Activated T-cell treated with anti-CD3 and anti-CD28 coated beads, Interleukin-2, amount 50 U/mL, for 1 hour (primary cell): ENCODE measurements around the gene SDSL.

Experiments used
- DNase-seq: peaks from one replicate; pipeline ENCODE4 v3.0.0-alpha.2; 2020

SDSL gene, protein sequence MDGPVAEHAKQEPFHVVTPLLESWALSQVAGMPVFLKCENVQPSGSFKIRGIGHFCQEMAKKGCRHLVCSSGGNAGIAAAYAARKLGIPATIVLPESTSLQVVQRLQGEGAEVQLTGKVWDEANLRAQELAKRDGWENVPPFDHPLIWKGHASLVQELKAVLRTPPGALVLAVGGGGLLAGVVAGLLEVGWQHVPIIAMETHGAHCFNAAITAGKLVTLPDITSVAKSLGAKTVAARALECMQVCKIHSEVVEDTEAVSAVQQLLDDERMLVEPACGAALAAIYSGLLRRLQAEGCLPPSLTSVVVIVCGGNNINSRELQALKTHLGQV

DNA sequence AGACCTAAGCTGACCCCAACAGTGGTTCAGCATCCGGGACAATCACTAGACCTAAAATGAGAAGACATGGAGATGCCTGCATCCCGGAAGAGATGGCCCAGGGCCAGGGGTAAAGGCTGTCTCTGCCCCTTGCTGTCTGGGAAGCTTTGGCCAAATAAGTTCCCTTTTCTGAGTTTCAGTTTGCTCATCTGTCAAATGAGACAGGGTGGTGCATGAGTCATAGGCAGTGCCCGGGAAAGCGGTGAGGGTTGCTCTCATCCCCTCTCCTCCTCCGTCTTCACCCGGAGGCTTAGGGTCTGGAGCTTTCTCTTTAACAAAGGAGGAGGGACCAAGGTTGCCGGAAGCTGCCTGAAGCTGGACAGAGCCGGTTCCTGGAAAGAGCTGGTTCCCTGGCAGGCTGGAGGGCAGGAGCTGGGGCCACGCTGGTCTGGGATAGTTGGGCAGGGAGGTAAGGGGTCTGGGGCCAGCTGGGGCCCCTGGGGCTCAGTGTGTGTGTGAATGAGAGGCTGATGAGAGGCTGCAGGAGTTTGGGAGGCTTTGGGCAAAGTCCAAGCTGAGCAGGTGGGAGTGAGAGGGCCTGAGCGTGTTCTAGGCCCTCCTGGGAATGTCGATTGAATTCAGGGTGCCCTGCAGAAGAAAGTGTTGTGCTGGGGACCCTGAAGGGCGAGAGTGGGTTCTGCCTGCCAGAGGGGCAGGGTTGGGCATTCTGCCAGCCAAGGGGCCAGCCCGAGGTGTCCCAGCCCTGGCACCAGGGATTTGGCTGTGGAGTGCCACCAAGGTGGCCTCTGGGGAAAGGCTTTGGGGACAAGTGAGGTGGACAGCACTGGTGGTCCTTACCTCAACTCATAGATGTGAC lies at the start of gene SDSL:
Gene SDSL, plus strand, starts transcription at position 351 of the 856 bp plus-strand sequence. CDS start 5,603 bp downstream, outside the sequence.
- no peak for DNase-seq

DNA sequence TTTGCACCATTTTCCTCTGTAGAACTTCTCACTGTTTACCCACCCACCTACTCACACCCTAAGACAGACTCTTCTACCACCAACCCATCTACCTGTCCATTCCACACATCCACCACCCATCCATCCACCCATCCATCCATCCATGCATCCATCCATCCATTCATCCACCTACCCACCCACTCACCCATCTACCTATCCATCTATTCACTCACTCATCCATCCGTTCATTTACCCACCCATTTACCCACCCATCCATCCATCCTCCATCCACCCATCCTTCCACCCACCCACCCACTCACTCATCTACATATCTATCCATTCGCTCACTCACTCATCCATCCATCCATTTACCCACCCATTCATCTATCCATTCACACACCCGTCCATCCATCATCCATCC lies 48.7 kb upstream of the SDSL start:
- no peak for DNase-seq

DNA sequence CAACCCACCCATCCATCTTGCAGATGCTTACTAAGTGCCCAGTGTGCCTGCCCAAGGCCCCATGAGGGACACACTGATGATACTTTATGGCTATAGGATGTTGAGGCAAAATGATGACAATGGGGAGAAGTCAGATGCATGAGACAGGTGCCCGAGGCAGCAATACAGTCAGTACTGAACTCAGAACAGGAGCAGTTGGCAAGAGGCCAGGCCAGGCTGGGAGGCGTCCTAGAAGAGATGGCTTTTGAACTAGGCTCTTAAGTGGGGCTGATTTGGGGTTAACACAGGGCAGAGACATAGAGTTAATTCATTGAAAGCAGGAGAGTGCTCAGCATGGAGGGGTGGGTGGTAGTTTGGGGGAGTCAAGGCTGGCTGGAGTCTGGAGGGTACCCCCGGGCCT lies 48.2 kb upstream of the SDSL start:
- DNase-seq = no peak

DNA sequence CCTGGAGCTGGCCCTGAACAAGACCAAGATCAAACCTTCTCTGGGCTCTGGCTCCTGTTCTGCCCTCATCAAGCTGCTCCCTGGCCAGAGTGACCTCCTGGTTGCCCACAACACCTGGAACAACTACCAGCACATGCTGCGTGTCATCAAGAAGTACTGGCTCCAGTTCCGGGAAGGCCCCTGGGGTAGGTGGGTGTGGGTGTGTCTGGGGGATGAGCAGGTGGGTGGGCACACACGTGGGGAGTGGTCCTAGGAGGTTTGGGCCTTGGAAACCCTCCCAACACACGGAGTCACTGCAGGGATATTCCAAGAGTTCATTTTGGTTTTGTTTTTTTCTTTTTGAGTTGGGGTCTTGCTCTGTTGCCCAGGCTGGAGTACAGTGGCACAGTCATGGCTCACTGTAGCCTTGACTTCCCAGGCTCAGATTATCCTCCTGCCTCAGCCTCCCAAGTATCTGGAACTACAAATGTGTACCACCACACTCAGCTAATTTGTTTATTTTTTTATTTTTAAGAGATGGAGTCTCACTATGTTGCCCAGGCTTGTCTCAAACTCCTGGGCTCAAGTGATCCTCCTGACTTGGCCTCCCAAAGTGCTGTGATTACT lies 47.3 kb upstream of the SDSL start:
- no peak for DNase-seq

DNA sequence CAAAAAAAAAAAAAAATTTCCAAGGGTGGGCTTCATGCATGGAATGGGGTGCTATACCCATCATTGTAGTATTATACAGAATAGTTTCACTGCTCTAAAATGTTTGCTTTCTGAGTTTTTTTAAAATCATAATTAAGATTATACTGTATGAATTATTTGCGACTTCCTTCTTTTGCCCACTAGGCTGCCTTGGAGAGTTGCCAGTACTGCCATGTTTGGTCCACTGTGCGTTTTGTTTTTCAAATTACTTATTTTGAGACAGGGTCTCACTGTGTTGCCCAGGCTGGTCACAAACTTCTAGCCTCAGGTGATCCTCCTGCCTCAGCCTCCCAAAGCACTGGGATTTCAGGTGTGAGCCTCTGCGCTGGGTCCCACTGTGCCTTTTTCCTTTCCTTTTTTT lies 43.9 kb upstream of the SDSL start:
- DNase-seq = no peak

DNA sequence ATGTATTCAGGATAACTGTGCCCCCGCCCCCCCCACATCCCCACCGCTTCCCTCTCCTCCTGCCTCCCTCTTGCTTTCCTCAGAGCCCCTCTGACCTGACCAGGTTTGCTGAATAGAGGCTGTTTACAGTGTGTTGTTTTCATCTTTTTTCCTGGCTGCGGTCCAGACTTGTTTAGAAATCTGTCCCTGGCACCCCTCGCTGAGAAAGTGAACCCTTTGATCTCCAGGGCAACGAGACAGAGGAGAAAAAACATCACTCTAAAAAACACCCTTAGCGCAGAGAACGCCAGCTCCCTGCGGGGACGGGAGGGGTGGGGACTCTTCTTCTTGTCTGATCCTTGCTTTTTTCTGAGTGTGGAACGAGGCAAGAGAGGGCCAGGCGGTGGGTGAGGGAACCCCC lies 41.0 kb upstream of the SDSL start:
- no peak for DNase-seq

DNA sequence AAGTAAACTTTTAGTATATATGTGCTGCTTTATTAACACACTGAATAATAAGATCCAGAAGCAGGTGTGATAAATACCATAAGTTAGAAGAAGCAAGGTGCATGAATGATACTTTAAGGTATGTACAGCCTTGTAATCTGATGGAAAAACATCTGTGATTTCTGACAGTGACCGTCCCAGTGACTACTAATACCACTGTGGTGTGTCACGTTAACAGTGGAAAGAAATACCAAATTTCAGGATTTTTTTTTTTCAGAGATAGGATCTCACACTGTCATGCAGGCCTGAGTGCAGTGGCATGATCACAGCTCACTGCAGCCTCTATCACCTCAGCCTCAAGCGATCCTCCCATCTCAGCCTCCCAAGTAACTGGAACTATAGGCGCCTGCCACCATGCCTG lies 40.0 kb upstream of the SDSL start:
- DNase-seq = no peak

DNA sequence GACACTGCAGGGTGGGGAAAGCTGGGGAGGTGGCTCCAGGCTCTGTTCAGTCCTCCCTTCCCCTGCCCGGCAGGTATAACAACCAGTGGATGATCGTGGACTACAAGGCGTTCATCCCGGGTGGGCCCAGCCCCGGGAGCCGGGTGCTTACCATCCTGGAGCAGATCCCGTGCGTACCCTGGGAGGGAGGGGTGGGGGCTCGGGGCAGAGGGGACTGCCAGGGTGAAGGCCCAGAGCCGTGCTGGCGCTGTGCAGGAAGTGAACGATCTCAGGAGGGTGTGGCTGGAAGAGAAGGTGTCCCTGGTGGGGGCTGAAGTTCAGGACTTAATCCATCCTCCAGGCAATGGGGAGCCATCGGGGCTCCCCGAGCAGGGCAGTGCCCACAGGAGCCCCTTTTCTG lies 37.4 kb upstream of the SDSL start:
- DNase-seq = no peak

DNA sequence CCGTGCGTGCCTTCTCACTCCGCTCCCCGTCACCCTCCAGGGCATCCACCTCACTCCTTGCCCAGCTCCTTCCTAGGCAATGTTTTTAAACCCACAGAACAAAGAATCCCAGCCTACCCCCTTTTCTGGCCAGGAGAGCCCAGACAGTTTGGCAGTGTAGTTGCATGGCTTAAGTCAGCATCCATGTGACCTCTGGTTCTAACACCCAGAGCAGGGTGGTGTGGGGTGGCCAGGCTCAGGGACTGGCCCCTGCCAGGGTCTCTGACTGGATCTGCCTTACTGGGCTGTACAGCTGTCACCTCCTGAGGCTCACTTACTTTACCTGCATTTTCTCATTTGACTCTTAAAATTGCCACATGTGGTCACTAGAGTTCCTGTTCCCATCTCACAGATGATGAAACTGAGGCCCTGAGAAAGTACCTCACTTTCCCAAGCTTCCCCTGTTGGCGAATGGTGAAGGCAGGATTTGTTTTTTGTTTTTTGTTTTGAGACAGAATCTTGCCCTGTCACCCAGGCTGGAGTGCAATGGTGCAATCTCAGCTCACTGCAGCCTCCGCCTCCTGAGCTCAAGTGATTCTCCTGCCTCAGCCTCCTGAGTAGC lies 36.8 kb upstream of the SDSL start:
- DNase-seq = no peak

DNA sequence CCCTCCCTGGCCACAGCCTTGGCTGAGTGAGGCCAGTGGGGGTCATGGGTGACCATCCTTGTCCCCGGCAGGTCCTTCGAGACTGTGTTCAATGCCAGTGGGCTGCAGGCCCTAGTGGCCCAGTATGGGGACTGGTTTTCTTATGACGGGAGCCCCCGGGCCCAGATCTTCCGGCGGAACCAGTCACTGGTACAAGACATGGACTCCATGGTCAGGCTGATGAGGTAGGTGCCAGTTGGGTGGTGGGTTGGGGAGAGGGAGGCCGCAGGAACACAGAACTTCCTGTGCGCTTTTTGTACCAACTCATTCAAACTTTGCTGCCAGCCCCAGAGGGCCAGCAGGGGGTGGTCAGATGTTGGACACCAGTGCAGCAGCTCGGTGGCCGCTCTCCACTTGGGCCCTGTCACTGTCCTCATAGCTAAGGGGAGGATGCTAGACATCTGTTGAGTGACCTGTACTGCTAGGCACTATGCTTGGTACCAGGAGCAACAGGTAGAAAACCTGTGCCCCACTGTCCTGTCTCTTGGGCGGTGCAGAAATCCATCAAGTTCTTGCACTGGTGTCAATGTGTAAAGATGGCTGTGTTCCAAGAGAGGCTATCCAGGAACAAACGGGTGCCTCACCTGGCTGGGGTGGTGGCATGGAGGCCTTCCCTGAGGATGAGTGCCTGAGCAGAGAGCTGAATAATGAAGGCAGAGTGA lies 35.2 kb upstream of the SDSL start:
- no peak for DNase-seq

DNA sequence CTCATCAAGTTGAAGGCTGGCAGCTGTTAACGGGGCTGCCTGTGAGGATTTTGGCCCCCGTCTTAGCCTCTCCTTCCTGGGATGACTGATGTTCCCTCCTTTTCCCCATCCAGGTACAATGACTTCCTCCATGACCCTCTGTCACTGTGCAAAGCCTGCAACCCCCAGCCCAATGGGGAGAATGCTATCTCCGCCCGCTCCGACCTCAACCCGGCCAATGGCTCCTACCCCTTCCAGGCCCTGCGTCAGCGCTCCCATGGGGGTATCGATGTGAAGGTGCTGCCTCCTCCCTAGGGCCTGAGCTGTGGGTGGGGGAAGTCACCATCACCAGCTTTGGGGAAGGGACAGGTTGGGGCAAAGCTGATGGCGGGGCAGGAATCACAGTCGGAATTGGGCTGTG lies 34.5 kb upstream of the SDSL start:
- no peak for DNase-seq

DNA sequence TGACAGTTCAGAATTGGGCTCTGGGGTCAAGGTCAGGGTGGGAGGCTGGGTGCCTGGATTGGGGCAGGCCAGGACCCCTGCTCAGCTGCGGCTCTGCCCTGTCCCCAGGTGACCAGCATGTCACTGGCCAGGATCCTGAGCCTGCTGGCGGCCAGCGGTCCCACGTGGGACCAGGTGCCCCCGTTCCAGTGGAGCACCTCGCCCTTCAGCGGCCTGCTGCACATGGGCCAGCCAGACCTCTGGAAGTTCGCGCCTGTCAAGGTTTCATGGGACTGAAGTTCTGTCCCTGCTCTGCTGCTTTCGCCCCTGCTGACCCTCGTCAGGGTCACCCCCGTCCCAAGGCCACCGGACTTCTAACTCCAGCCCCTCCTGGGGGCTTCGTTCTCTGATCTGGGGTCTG lies 33.8 kb upstream of the SDSL start:
- no peak for DNase-seq

DNA sequence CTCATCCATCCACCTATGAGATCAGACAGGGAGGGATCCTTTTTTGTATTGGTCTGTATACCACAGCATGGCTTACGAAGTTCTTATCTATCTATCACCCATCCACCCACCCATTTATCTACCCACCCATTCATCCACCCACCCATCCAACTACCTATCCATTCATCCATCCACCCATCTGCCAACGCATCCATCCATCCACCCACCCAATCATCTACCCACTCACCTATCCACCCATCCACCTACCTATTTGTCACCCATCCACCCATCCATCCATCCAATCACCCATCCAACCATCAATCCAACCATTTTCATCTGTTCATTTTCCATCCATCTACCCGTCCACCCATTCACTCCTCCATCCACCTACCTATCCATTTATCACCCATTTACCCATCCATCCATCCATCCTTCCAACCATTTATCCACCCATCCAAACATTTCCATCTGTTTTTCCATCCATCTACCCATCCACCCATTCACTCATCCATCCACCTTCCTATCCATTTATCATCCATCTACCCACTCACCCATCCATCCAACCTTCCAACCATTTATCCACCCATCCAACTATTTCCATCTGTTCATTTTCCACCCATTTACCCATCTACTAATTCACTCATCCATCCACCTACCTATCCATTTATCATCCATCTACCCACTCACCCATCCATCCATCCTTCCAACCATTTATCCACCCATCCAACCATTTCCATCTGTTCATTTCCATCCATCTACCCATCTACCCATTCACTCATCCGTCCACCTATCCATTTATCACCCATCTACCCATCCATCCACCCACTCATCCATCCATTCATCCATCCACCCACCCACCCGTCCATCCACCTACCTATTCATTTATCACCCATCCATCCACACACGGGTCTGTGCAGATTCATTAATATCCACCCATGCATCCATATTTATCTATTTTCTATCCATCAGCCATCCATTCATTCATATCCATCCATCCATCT lies 31.8 kb upstream of the SDSL start:
- DNase-seq = no peak

DNA sequence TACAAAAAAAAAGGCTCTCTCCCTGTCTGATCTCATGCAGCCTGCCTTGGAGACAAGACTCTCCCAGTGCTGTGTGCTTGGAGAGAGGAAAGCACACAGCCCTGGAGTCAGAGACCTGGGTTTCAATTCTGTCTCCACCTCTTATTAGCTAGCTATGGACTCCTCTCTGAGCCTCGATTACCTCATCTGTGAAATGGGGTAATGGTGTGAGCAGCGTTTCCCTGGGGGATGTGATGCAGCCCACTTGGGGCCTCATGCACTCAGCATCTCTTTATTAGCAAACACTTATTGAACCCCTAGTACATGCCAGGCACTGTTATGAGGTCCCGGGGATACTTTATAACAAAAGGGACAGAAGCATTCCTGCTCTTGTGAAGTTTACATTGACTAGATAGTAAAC lies 31.0 kb upstream of the SDSL start:
- no peak for DNase-seq

DNA sequence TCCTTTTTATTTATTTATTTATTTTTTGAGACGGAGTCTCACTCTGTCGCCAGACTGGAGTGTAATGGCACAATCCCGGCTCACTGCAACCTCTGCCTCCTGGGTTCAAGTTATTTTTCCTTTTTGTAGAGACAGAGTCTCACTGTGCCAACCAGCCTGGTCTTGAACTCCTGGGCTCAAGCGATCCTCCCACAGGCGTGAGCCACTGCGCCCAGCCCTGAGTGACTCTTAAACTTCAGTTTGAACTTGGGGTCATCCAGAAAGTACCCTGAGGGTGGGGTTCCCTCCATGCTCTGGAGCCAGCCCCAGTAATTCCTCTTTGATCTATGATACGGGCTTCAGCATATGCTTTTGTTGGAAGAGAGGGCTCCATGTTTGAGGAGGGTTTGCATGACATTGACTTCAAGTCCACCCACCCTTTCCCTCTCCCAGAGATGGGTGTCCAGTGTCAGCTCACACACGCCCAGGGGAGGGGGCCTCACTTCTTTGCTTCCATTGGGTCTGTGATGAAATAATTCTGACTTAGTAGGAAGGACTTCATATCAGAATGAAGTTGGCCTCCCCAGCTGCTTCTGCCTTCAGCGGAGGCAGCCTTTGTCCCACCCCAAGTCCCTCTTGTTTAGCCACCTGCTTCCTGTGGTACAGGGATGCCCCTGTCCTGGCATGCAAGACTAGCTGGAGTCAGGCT lies 30.4 kb upstream of the SDSL start:
- DNase-seq = no peak

DNA sequence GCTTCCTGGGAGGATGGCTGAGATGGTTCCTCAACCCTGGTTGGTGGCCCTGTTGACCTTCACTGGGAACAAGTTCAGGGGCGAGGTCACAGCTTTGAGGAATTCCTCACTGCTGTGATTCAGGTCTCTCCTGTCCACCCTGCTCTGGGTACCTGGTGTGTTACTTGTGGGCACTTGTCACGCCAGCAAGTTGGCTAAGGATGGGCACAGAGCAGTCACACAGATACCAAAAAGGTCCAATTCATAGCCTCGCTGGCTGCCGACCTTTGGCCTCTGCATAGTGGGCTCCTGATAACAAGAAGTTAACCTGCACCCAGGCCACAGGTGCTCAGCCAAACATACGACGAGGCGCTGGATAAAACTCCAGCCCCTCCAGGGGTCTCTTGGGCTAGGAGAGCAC lies 29.7 kb upstream of the SDSL start:
- DNase-seq = no peak

DNA sequence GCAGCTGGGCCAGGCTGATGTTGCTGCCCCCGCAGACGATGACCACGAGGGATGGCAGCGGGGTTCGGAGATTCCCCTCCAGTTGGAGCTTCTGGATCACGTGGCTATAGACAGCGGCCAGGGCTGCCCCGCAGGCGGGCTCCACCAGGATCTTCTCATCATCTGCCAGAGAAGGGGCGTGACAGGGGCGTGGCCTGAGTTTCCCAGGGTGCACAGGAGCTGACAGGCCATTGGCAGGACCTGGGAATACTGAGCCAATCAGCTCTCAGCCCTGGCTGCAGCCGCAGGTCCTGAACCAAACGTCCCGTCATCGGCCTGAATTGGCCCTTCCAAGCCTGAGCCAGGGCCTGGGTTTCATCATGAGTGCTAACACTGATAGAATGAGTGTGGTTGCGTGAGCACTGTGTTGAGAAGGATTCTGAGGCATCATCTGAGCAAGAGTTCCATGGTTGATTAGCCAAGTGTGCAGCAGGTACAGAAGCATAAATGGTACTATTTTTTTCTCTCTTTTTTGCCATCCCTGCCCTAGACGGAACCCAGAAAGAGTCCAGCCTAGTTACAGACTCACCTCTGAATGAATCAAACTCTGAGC lies 29.1 kb upstream of the SDSL start:
- no peak for DNase-seq

DNA sequence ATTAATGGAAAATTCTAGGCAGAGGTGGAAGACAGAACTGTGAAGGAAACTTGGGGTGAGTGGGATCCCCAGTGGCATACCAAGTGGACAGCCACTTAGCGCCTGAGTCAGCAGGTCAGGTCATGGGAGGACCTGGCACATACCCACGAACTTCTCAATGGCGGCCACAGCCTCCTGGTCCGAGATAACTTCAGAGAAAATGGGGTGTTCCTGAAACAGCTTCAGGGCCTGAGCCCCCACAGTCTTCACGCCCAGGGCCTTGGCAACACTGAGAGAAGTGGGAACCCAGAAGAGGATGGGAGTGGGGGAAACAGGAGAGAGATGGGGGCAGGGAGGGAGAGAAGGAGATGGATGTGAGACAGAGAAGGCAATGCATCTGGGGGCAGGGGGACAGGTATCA lies 28.4 kb upstream of the SDSL start:
- DNase-seq = no peak

DNA sequence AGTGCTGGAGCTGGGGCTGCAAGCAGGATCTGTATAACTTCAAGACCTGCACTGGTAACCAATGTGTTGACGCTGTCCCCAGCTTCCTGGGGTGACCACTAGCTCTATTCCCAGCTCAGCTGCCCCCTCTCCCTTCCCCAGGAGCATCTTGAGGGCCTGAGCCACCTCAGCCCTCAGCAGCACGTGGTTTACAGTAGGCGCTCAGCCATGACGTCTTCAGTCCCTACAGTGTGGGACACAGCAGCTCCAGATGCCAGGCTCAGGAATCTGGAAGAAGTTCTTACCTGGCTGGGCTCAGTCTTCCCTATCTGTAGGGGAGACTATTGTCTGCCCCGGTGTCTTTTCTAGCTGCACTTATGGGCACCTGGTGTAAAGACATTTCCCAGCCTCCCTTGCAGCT lies 27.1 kb upstream of the SDSL start:
- no peak for DNase-seq

DNA sequence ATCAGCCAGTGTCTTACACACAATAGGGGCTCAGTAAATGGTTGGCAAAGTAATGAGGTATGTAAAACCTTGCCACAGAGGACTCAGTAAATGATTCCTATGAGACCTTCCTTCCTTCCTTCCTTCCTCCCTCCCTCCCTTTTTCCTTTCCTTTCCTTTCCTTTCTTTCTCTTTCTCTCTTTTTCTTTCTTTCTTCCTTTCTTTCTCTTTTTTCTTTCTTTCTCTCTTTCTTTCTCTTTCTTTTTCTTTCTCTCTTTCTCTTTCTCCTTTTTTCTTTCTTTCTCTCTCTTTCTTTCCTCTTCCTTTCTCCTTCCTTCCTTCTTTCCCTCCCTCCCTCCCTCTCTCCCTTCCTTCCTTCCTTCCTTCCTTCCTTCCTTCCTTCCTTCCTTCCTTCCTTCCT lies 26.0 kb upstream of the SDSL start:
- no peak for DNase-seq
